ENCODE data around the gene PTPRN2. TPM values are rescaled to one million over a fixed set of nuclear protein-coding genes. Genes with fewer than 3 reads are reported as not detected.

The PTPRN2 gene
- total and polyA plus RNA-seq, 2 of the 13 experiments (the other 11 are each of a cell fraction or from before 2014, with no cell fraction given): 2.5 to 24.2 TPM

DNA sequence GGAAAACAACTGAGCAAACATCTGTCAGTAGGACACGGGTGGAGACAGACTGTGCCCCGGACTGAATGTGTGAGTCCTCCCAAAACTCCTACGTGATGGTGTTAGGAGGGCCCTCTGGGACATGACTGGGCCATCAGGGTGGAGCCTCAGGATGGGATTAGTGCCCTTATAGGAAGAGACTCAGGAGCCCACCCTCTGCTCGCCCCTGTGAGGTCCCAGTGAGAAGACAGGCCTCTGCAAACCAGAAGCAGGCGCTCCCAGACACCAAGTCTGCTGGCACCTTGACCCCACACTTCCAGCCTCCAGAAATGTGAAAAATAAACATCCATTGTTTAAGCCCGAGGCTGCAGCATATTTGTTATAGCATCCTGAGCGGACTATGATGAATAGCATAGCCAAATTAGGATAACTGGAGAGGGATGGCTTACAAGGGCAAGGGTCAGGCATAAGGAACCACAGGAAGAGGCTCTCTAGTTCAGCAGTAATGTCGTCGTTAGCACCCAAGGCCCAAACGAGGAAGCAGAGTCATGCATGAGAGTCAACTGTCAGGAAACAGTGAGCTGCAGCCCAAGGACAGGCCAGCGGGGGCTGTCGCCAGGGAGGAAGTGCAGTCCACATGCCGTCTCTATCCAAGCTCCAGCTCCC, 50.6 kb downstream of the PTPRN2 start:
- 53% methylated on average over 9 of the region's 13 CpGs for WGBS (ENCODE audit: low lambda C conversion rate)
- H3K4me3 ChIP-seq (replicated peaks in 1 of 3; ENCODE audit: insufficient read depth in 1 of 3, low read depth in 2 of 3, low read length in 3 of 3): peak overlapping the region in 1 of 3 experiments; percentile 9; a peak in 1 of 6 replicates
- in situ Hi-C loops (cut with HindIII; ENCODE audit: extremely low pct_ligation_motif_present, low pct_unique_long_range_greater_than_20kb) (no loop called here), intact Hi-C loops (cut with micrococcal nuclease; ENCODE audit: unreplicated experiment) (no loop called here)
- peak overlapping the region; percentile 2; the same call in 1 of the 2 replicates for H3K9ac ChIP-seq (ENCODE audit: insufficient read depth, low read depth, low read length)
- H3K4me1 ChIP-seq (ENCODE audit: insufficient read depth, low read length): peaks cover 36% of the 10 kb centered on the region
- H3K27ac ChIP-seq (ENCODE audit: extremely low read length, insufficient read depth, low read length): peak overlapping the region; percentile 29
- no peak overlapping the region for H2AFZ ChIP-seq (ENCODE audit: low read length)
- H3K4me2 ChIP-seq (ENCODE audit: low read depth, low read length): peak overlapping the region; percentile 25
- BruUV-seq (replicated peaks): no TSS peak
- ChIA-PET CTCF (ENCODE audit: low intra/inter-chr PET ratio, low total read pairs) (no interaction called here), POLR2A (no interaction called here)
- H3K79me2 ChIP-seq (ENCODE audit: insufficient read depth, low read length): peaks cover 11% of the 10 kb centered on the region
- H3K36me3 ChIP-seq (replicated peaks in 1 of 2; ENCODE audit: control insufficient read depth in 1 of 2, insufficient read depth in 2 of 2, low read length in 2 of 2): peaks cover 8 to 18% of the 10 kb centered on the region in 2 experiments; a peak in 4 of 5 replicates
- peaks cover 59% of the 10 kb centered on the region for H4K20me1 ChIP-seq (ENCODE audit: insufficient read depth, low read length)
- H3K27me3 ChIP-seq (ENCODE audit: control insufficient read depth in 1 of 2, insufficient read depth in 2 of 2, low read length in 2 of 2): no peaks in the 10 kb centered on the region
- ATAC-seq: peak; percentile 82
- peak; percentile 71 for FAIRE-seq
- no peaks in the 10 kb centered on the region for H3K9me3 ChIP-seq (ENCODE audit: low read length)
- DNase-seq (ENCODE audit: low spot score): peak; percentile 44
- no peak for TF ChIP-seq SOX13 (IDR thresholded peaks at IDR 0.05)
- TF ChIP-seq SOX13 (CRISPR knock-in tag; conservative IDR thresholded peaks at IDR 0.05 in 1 of 2, IDR thresholded peaks at IDR 0.05 in 1 of 2): peak in 1 of 2 experiments; percentile 49; a peak in 1 of 4 replicates
- no peak for TF ChIP-seq ZNF496 (CRISPR knock-in tag; IDR thresholded peaks at IDR 0.05; ENCODE audit: insufficient replicate concordance)
- TF ChIP-seq ZNF318 (CRISPR knock-in tag; IDR thresholded peaks at IDR 0.05): no peak
- TF ChIP-seq, protein P1, sequence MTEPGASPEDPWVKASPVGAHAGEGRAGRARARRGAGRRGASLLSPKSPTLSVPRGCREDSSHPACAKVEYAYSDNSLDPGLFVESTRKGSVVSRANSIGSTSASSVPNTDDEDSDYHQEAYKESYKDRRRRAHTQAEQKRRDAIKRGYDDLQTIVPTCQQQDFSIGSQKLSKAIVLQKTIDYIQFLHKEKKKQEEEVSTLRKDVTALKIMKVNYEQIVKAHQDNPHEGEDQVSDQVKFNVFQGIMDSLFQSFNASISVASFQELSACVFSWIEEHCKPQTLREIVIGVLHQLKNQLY (CRISPR knock-in tag; IDR thresholded peaks at IDR 0.05): no peak
- 0 out of 2 replicates have a peak, but pooled peaks have one; percentile 29 for TF ChIP-seq TARDBP (CRISPR knock-in tag; IDR thresholded peaks at IDR 0.05)
- TF ChIP-seq EZH2 (conservative IDR thresholded peaks at IDR 0.05; ENCODE audit: low read depth, low read length): no peak
- no peak for TF ChIP-seq HIVEP1 (CRISPR knock-in tag; IDR thresholded peaks at IDR 0.05)
- TF ChIP-seq ZBTB14 (CRISPR knock-in tag; IDR thresholded peaks at IDR 0.05): no peak
- TF ChIP-seq ZNF615 (CRISPR knock-in tag; IDR thresholded peaks at IDR 0.05; ENCODE audit: borderline replicate concordance): no peak
- peak; percentile 32; the same call in 1 of the 2 replicates for TF ChIP-seq PPARG (CRISPR knock-in tag; conservative IDR thresholded peaks at IDR 0.05)
- TF ChIP-seq CTCF (CRISPR knock-in tag; IDR thresholded peaks at IDR 0.05): 0 out of 2 replicates have a peak, but pooled peaks have one; percentile 3
